HepG2 (cell line): ENCODE measurements around the gene RREB1. TPM values are rescaled to one million over a fixed set of nuclear protein-coding genes. Genes with fewer than 3 reads are reported as not detected.

Source experiments
- BCL6 ChIP-seq: IDR thresholded peaks from 2 replicates; pipeline ENCODE4 v1.6.1; 2016; ENCODE audit warnings: missing genetic modification reagents, missing compliant biosample characterization
- FOXC1 ChIP-seq: sonication (generic); formaldehyde crosslinking; IDR thresholded peaks from 2 replicates; pipeline ENCODE4 v1.8.0; 2022; ENCODE audit warnings: mild to moderate bottlenecking, missing genetic modification reagents, borderline replicate concordance
- GATAD2A ChIP-seq: IDR thresholded peaks from 2 replicates; pipeline ENCODE4 v1.6.1; 2016
- IRX3 ChIP-seq: sonication (generic); formaldehyde crosslinking; IDR thresholded peaks from 2 replicates; pipeline ENCODE4 v1.8.1; 2023; ENCODE audit warnings: mild to moderate bottlenecking, low read depth, missing genetic modification reagents, borderline replicate concordance
- MED1 ChIP-seq: sonication (generic); formaldehyde crosslinking; IDR thresholded peaks from 2 replicates; pipeline ENCODE4 v1.4.0; 2020; ENCODE audit warnings: missing genetic modification reagents
- MXI1 ChIP-seq: IDR thresholded peaks from 3 replicates; pipeline ENCODE4 v1.6.1; 2012; ENCODE audit warnings: low read depth, low read length, inconsistent platforms, borderline replicate concordance
- NCOA1 ChIP-seq: sonication (generic); formaldehyde crosslinking; IDR thresholded peaks from 2 replicates; pipeline ENCODE4 v1.9.0; 2021; ENCODE audit warnings: missing genetic modification reagents
- NR2F1 ChIP-seq, 2 experiments: fragments of 450-650 bp in 1 of 2; formaldehyde crosslinking in 1 of 2; IDR thresholded peaks; 2 replicates each; pipeline versions ENCODE4 v1.5.0 to v1.6.1; 2016 to 2020; ENCODE audit warnings: mild to moderate bottlenecking in 1 of 2, missing compliant biosample characterization in 1 of 2, missing genetic modification reagents in 1 of 2, moderate library complexity in 1 of 2
- RELA ChIP-seq: sonication (generic); formaldehyde crosslinking; IDR thresholded peaks from 2 replicates; pipeline ENCODE4 v1.4.0; 2020; ENCODE audit warnings: missing genetic modification reagents
- RXRA ChIP-seq: sonication (generic); formaldehyde crosslinking; IDR thresholded peaks from 2 replicates; pipeline ENCODE4 v1.5.1; 2020; ENCODE audit warnings: missing genetic modification reagents
- RXRB ChIP-seq: IDR thresholded peaks from 2 replicates; pipeline ENCODE4 v1.6.1; 2016; ENCODE audit warnings: borderline replicate concordance, missing genetic modification reagents, missing compliant biosample characterization
- SIN3B ChIP-seq: fragments of 150-350 bp; IDR thresholded peaks from 2 replicates; pipeline ENCODE4 v1.6.1; 2014; ENCODE audit warnings: low read length
- SOX6 ChIP-seq, 2 experiments: fragments of 450-650 bp in 1 of 2; sonication (generic) in 1 of 2; formaldehyde crosslinking in 1 of 2; IDR thresholded peaks; 2 replicates each; pipeline versions ENCODE4 v1.4.0 to v1.6.1; 2017 to 2020; ENCODE audit warnings: antibody characterized with exemption in 1 of 2, mild to moderate bottlenecking in 1 of 2, missing genetic modification reagents in 1 of 2
- SRY ChIP-seq: sonication (generic); formaldehyde crosslinking; IDR thresholded peaks from 2 replicates; pipeline ENCODE4 v1.8.0; 2022; ENCODE audit warnings: mild to moderate bottlenecking, missing genetic modification reagents
- TAF1 ChIP-seq: sonication (generic); formaldehyde crosslinking; IDR thresholded peaks from 2 replicates; pipeline ENCODE4 v1.4.0; 2020; ENCODE audit warnings: missing genetic modification reagents
- TAF15 ChIP-seq: fragments of 200-400 bp; formaldehyde crosslinking; IDR thresholded peaks from one replicate; pipeline ENCODE4 v1.6.1; 2018; ENCODE audit warnings: mild to moderate bottlenecking, low read depth, low read length; ENCODE audit not compliant: poor library complexity, severe bottlenecking
- TBX2 ChIP-seq: sonication (generic); formaldehyde crosslinking; IDR thresholded peaks from 2 replicates; pipeline ENCODE4 v1.5.0; 2020; ENCODE audit warnings: missing genetic modification reagents, mild to moderate bottlenecking, borderline replicate concordance
- ZBTB7B ChIP-seq: sonication (generic); formaldehyde crosslinking; IDR thresholded peaks from 2 replicates; pipeline ENCODE4 v1.4.0; 2020; ENCODE audit warnings: missing genetic modification reagents
- ZNF138 ChIP-seq: sonication (generic); formaldehyde crosslinking; IDR thresholded peaks from 2 replicates; pipeline ENCODE4 v1.5.0; 2020; ENCODE audit warnings: mild to moderate bottlenecking, low read depth, missing genetic modification reagents
- ZNF331 ChIP-seq: sonication (generic); formaldehyde crosslinking; IDR thresholded peaks from 2 replicates; pipeline ENCODE4 v1.4.0; 2020; ENCODE audit warnings: missing genetic modification reagents
- ZNF430 ChIP-seq: sonication (generic); formaldehyde crosslinking; IDR thresholded peaks from 2 replicates; pipeline ENCODE4 v1.9.0; 2021; ENCODE audit warnings: mild to moderate bottlenecking, missing genetic modification reagents
- polyA plus RNA-seq, 8 experiments: library from polyadenylated mRNA; depleted of rRNA in 3 of 8; stranded (reverse) in 7 of 8; unstranded in 1 of 8; fragments of >200 nt; fragmentation: Illumina TruSeq in 4 of 8; extraction: Trizol in 4 of 8; gene quantifications; 2 replicates each; pipeline versions ENCODE4 v1.2.1 to v1.2.3, GENCODE V29; 2011 to 2016; ENCODE audit warnings: low read depth in 4 of 8, missing spikeins in 1 of 8, mixed read lengths in 1 of 8; ENCODE audit not compliant: insufficient read depth in 1 of 8
- total RNA-seq, 5 experiments: library from RNA; depleted of rRNA; stranded (reverse); fragments of >200 nt; fragmentation: Illumina TruSeq; extraction: Trizol; gene quantifications; 2 replicates each; pipeline ENCODE4 v1.2.3, GENCODE V29; 2016; ENCODE audit warnings: low read depth in 1 of 5
- TF ChIP-seq, protein P1 (sequence below): sonication (generic); formaldehyde crosslinking; IDR thresholded peaks from 2 replicates; pipeline ENCODE4 v1.5.0; 2020; ENCODE audit warnings: mild to moderate bottlenecking, missing genetic modification reagents, borderline replicate concordance
- TF ChIP-seq, protein P2 (sequence below): sonication (generic); formaldehyde crosslinking; IDR thresholded peaks from 2 replicates; pipeline ENCODE4 v1.8.0; 2022; ENCODE audit warnings: mild to moderate bottlenecking, missing genetic modification reagents, moderate library complexity
- TF ChIP-seq, protein P3 (sequence below): sonication (generic); formaldehyde crosslinking; IDR thresholded peaks from 2 replicates; pipeline ENCODE4 v1.9.0; 2022; ENCODE audit warnings: missing genetic modification reagents, mild to moderate bottlenecking, borderline replicate concordance
- TF ChIP-seq, protein P4 (sequence below): IDR thresholded peaks from 2 replicates; pipeline ENCODE4 v1.6.1; 2016

Gene RREB1
- total and polyA plus RNA-seq, 2 of the 13 experiments (the other 11 are each of a cell fraction or from before 2014, with no cell fraction given) = 6.1 to 23.2 TPM

DNA sequence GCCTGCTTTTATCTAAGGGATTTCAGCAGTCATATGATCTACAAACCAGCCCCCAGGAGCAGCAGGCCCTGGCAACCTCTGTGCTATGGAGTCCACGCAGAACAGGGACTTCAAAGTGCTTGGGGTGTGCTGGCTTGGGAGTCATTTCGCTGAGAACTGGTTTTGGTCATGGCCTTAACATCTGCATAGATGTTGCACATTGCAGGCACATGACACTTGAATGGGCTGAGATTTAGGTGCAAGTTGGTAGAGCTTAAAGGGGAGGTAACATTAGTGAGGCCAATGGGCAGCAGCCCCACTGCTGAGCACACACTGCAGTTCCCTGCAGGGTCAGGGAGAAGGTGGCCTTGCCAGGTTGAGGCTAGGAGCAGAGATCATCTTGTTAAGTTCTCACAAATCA is 43.6 kb downstream of the RREB1 start (continued):
- TF ChIP-seq, protein P1, sequence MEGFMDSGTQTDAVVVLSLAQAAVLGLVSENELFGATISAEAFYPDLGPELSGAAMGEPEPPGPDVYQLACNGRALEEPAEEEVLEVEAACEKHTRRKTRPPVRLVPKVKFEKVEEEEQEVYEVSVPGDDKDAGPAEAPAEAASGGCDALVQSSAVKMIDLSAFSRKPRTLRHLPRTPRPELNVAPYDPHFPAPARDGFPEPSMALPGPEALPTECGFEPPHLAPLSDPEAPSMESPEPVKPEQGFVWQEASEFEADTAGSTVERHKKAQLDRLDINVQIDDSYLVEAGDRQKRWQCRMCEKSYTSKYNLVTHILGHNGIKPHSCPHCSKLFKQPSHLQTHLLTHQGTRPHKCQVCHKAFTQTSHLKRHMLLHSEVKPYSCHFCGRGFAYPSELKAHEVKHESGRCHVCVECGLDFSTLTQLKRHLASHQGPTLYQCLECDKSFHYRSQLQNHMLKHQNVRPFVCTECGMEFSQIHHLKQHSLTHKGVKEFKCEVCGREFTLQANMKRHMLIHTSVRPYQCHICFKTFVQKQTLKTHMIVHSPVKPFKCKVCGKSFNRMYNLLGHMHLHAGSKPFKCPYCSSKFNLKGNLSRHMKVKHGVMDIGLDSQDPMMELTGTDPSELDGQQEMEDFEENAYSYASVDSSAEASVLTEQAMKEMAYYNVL (CRISPR knock-in tag) = no peak
- TF ChIP-seq TAF1 (CRISPR knock-in tag) (peak; percentile 14; the same call in 1 of the 2 replicates), SOX6 (IDR thresholded peaks at IDR 0.05) (no peak), SOX6 (CRISPR knock-in tag; IDR thresholded peaks at IDR 0.05) (0 out of 2 replicates have a peak, but pooled peaks have one; percentile 25), ZBTB7B (CRISPR knock-in tag) (0 out of 2 replicates have a peak, but pooled peaks have one; percentile 28), MED1 (CRISPR knock-in tag) (0 out of 2 replicates have a peak, but pooled peaks have one; percentile 16), MXI1 (no peak), RXRA (CRISPR knock-in tag) (peak; percentile 52; the same call in 1 of the 2 replicates), NR2F1 (CRISPR knock-in tag; IDR thresholded peaks at IDR 0.05) (peak in 1 of 2 experiments; percentile 33; a peak in 1 of 4 replicates), TBX2 (CRISPR knock-in tag) (peak; percentile 30; the same call in 1 of the 2 replicates), IRX3 (CRISPR knock-in tag) (no peak), GATAD2A (CRISPR knock-in tag) (peak; percentile 44; the same call in 1 of the 2 replicates), RXRB (CRISPR knock-in tag) (peak; percentile 27; the same call in 1 of the 2 replicates), NCOA1 (peak; percentile 33; the same call in 1 of the 2 replicates), ZNF138 (CRISPR knock-in tag) (0 out of 2 replicates have a peak, but pooled peaks have one; percentile 46), RELA (CRISPR knock-in tag) (no peak), FOXC1 (CRISPR knock-in tag) (peak; percentile 53; the same call in 1 of the 2 replicates), ZNF430 (peak; percentile 48; the same call in 1 of the 2 replicates), TAF15 (no peak), ZNF331 (CRISPR knock-in tag) (peak; percentile 67; the same call in 1 of the 2 replicates), SIN3B (no peak), SRY (CRISPR knock-in tag) (no peak), BCL6 (CRISPR knock-in tag) (peak; percentile 20; the same call in 1 of the 2 replicates)
- TF ChIP-seq, protein P2, sequence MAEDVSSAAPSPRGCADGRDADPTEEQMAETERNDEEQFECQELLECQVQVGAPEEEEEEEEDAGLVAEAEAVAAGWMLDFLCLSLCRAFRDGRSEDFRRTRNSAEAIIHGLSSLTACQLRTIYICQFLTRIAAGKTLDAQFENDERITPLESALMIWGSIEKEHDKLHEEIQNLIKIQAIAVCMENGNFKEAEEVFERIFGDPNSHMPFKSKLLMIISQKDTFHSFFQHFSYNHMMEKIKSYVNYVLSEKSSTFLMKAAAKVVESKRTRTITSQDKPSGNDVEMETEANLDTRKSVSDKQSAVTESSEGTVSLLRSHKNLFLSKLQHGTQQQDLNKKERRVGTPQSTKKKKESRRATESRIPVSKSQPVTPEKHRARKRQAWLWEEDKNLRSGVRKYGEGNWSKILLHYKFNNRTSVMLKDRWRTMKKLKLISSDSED (CRISPR knock-in tag) = no peak
- TF ChIP-seq, protein P3, sequence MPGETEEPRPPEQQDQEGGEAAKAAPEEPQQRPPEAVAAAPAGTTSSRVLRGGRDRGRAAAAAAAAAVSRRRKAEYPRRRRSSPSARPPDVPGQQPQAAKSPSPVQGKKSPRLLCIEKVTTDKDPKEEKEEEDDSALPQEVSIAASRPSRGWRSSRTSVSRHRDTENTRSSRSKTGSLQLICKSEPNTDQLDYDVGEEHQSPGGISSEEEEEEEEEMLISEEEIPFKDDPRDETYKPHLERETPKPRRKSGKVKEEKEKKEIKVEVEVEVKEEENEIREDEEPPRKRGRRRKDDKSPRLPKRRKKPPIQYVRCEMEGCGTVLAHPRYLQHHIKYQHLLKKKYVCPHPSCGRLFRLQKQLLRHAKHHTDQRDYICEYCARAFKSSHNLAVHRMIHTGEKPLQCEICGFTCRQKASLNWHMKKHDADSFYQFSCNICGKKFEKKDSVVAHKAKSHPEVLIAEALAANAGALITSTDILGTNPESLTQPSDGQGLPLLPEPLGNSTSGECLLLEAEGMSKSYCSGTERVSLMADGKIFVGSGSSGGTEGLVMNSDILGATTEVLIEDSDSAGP = peak; percentile 47; the same call in 1 of the 2 replicates
- TF ChIP-seq, protein P4, sequence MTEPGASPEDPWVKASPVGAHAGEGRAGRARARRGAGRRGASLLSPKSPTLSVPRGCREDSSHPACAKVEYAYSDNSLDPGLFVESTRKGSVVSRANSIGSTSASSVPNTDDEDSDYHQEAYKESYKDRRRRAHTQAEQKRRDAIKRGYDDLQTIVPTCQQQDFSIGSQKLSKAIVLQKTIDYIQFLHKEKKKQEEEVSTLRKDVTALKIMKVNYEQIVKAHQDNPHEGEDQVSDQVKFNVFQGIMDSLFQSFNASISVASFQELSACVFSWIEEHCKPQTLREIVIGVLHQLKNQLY (CRISPR knock-in tag) = 0 out of 2 replicates have a peak, but pooled peaks have one; percentile 17
